HG02870 (cell line): Measurements from ENCODE around the gene ATXN7L1.

ENCODE experiments used
- ATAC-seq: cut with Tn5 transposase; IDR thresholded peaks from one replicate; pipeline ENCODE4 v1.9.1; 2021; ENCODE audit warnings: mild to moderate bottlenecking, moderate library complexity; ENCODE audit not compliant: unreplicated experiment

The ATXN7L1 gene

DNA sequence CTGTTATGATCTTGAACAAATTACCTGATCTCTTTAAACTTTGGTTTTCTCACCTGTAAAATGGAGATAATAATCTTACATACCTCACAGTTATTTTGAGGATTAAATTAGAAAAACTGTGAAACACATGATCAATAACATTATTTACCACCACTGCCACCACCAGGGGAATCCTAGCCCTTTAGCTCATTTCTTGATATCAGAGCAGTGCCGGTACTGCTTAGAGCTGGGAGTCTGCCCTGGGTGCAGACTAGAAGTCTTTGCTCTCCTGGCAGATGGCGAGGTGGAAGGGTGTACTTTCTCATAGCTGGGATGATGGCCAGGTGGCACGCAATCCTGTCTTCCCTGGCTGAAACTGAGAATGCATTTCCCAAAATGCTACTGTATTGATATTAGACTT is 282.4 kb downstream of the ATXN7L1 start:
- ATAC-seq = no peak

- no peak for ATAC-seq
These were observed 284.9 kb downstream of the ATXN7L1 start for GRCh38 chr7:105591522-105591921.

- no peak for ATAC-seq
These were observed 285.6 kb downstream of the ATXN7L1 start for GRCh38 chr7:105590793-105591192.

GRCh38 chr7:105589356-105590077 is 286.9 kb downstream of the ATXN7L1 start:
- peak; percentile 80 for ATAC-seq

DNA sequence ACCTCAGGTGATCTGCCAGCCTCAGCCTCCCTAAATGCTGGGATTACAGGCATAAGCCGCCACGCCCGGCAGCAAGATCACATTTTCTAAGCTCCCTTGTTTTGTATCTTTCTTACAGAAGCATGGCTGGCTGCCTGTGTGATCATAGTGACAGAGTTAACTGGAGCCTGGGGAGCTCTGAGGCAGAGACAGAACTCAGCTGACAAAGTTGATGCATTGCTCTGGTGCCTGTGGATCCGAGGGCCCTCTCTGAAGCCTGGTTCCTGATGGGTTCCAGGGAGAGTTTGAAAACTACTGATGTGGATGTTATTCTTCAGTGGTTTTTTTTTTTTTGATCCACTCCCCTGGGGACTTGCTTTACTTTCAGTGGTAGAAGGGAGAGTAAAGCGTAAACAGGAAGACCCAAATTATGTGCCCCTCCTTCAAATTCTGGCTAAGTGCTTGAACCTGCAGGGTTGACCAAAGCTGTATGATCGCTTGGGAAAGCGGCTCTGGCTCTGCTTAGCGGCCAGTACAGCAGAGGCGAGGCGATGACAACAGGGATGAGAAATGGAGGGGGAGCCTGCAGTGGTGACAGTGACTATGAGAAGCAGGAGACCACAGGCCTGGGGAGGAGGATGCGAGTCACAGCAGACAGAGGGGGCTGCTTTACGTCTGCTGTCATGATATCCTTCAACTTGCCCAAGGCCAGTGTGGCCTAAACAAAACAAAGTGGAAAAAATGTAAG is 288.3 kb downstream of the ATXN7L1 start:
- no peak for ATAC-seq

GRCh38 chr7:105585850-105586500 is 290.4 kb downstream of the ATXN7L1 start:
- ATAC-seq = no peak

GRCh38 chr7:105584165-105584564 is 292.2 kb downstream of the ATXN7L1 start:
- ATAC-seq = no peak

DNA sequence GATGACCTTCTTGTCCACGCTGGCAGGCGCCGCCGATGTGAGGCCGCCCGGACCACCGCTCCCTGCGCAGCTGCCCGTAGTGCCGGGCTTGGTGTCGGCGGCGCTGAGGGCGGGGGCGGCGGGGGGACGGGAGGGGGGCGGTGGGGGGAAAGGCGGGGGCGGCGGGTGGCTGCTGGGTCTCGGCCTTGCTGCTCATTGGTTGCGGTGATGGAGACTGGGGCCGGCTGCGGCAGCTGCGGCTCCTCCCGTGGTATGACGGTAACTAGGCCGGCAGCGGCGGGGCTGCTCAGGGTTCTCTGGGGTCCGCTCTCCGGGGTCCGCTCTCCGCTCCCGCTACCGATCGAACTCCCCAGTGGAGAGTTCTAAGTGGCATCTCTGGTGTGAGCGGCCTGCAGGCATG is 293.3 kb downstream of the ATXN7L1 start:
- ATAC-seq = no peak

GRCh38 chr7:105581066-105581811 is 295.2 kb downstream of the ATXN7L1 start, which contains the start of gene EFCAB10:
Gene EFCAB10, minus strand, starts transcription at chr7:105581493. Its CDS starts 30 bp downstream, at chr7:105581463.
- peak; percentile 80 for ATAC-seq

- no peak for ATAC-seq
These were observed 296.2 kb downstream of the ATXN7L1 start for GRCh38 chr7:105580022-105580740.

DNA sequence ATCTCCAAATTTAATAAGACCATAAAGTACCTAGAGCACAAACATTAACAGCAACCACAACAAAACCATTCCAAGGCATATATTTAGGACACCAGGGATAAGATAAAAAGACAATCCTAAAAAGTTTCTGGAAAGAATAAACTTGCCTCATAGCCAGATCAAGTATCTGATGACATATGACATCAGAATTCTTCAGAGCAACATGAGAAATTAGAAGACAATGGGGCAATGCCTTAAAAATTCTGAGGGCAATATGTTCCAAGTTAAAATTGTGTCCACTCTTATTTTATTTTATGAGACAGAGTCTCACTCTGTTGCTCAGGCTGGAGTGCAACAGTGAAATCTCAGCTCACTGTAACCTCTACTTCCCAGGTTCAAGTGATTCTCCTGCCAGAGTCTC is 297.9 kb downstream of the ATXN7L1 start:
- no peak for ATAC-seq

GRCh38 chr7:105577251-105577650 is 299.1 kb downstream of the ATXN7L1 start:
- ATAC-seq = no peak

GRCh38 chr7:105571891-105572290 is 304.5 kb downstream of the ATXN7L1 start:
- ATAC-seq = no peak

DNA sequence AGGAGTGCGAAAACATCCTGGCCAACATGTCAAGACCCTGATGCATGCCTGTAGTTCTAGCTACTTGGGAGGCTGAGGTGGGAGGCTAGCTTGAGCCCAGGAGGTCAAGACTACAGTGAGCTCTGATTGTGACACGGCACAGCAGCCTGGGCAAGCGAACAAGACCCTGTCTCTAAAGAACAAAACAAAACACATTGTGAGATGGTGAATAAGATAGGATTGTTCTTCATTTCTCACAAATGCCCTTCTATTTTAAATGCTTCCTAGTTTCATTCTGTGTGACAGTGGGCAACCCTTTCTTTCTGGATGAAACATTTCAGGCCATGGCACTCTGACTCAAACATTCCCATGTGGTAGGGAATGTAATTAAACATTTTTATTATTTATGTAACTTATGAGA is 308.6 kb downstream of the ATXN7L1 start:
- ATAC-seq = no peak

GRCh38 chr7:105567024-105567423 is 309.4 kb downstream of the ATXN7L1 start:
- ATAC-seq = no peak

DNA sequence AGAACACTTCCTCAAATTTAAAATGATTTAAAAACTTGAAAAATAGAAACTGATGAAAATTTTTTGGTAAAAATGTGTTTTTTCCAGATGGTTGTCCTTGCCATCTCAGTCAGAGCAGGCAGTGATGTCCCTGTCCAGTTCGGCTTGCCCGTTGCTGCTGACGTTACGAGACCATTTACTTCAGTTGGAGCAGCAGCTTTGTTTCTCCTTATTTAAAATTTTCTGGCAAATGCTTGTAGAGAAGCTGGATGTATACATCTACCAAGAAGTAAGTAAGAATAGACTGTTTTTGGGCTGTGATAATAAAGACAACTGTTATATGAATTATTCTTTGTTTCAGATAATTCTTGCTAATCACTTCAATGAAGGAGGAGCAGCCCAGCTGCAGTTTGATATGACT is 311.2 kb downstream of the ATXN7L1 start:
- no peak for ATAC-seq

GRCh38 chr7:105559926-105560325 is 316.5 kb downstream of the ATXN7L1 start:
- ATAC-seq = no peak
